GM12878 (cell line): ENCODE results near the gene NID1.

Experiments used
- CREB1 ChIP-seq: IDR thresholded peaks from 2 replicates; pipeline ENCODE4 v1.6.1; 2012; ENCODE audit warnings: low read depth, mild to moderate bottlenecking, inconsistent platforms
- EED ChIP-seq: sonication (generic); IDR thresholded peaks from 2 replicates; pipeline ENCODE4 v1.6.1; 2016; ENCODE audit warnings: antibody characterized with exemption, low read depth
- POLR2AphosphoS2 ChIP-seq: IDR thresholded peaks from 2 replicates; pipeline ENCODE4 v1.6.1; 2011; ENCODE audit warnings: low read depth, mild to moderate bottlenecking, low read length, improper control_type of control experiment, moderate library complexity

GRCh38 chr1:236075848-236076247 is 11.0 kb upstream of the NID1 start:
- no peak for TF ChIP-seq CREB1
- TF ChIP-seq EED = no peak
- TF ChIP-seq POLR2AphosphoS2 = no peak
